GM12891 (cell line): ENCODE data around the gene LZTS3.
"Not testable (repeated sequence)": the region's sequence is repeated elsewhere in the genome, so short reads cannot be mapped to it uniquely, and the experiment has no call there.

ENCODE experiments used
- DNase-seq: peaks from one replicate; pipeline ENCODE4 v3.0.0; 2011; ENCODE audit warnings: low spot score; ENCODE audit not compliant: insufficient read length
- FAIRE-seq: peaks from 2 replicates; lab custom pipeline; 2011; peaks lifted over from hg19 to GRCh38; lab: Jason Lieb, UNC
- PAX5 ChIP-seq: IDR thresholded peaks from 2 replicates; pipeline ENCODE4 v1.6.1; 2011; ENCODE audit warnings: low read length, moderate library complexity, mild to moderate bottlenecking; ENCODE audit not compliant: insufficient read depth, severe bottlenecking
- POLR2A ChIP-seq: IDR thresholded peaks from 2 replicates; pipeline ENCODE4 v1.6.1; 2011; ENCODE audit warnings: low read depth, low read length, control low read depth
- POLR2AphosphoS5 ChIP-seq: IDR thresholded peaks from 2 replicates; pipeline ENCODE4 v1.6.1; 2011; ENCODE audit warnings: low read depth, low read length, control low read depth
- POU2F2 ChIP-seq: IDR thresholded peaks from 2 replicates; pipeline ENCODE4 v1.6.1; 2011; ENCODE audit warnings: low read depth, mild to moderate bottlenecking, control low read depth, low read length, moderate library complexity
- SPI1 ChIP-seq: IDR thresholded peaks from 2 replicates; pipeline ENCODE4 v1.6.1; 2011; ENCODE audit warnings: low read depth, low read length, control low read depth
- TAF1 ChIP-seq: IDR thresholded peaks from 2 replicates; pipeline ENCODE4 v1.6.1; 2011; ENCODE audit warnings: low read depth, low read length, control low read depth

Gene LZTS3

GRCh38 chr20:3123542-3123941 is 49.8 kb downstream of the LZTS3 start:
- DNase-seq (no peak), FAIRE-seq (no peak)
- TF ChIP-seq POU2F2 (no peak), POLR2A (no peak), SPI1 (no peak), POLR2AphosphoS5 (no peak), PAX5 (no peak)

- FAIRE-seq: no peak
Measured at GRCh38 chr20:3121955-3122610, 51.3 kb downstream of the LZTS3 start.

GRCh38 chr20:3121271-3121911 is 52.0 kb downstream of the LZTS3 start:
- TF ChIP-seq PAX5 (no peak), POLR2A (no peak), POLR2AphosphoS5 (no peak), TAF1 (no peak), POU2F2 (no peak), SPI1 (no peak)
- no peak for FAIRE-seq
- DNase-seq: no peak

More at GRCh38 chr20:3121955-3122610, 51.3 kb downstream of the LZTS3 start:
- no peak for DNase-seq
- TF ChIP-seq SPI1 (peak; percentile 56), TAF1 (no peak), POLR2A (no peak)

- FAIRE-seq (no peak), DNase-seq (no peak)
- TF ChIP-seq POLR2AphosphoS5: no peak
- no peak for TF ChIP-seq POLR2A
- TF ChIP-seq POU2F2: no peak
- no peak for TF ChIP-seq TAF1
- TF ChIP-seq PAX5: no peak
- TF ChIP-seq SPI1: no peak
Measured at GRCh38 chr20:3119044-3119443, 54.3 kb downstream of the LZTS3 start.

- not testable (repeated sequence) for DNase-seq
- FAIRE-seq: peak; percentile 54
Measured at GRCh38 chr20:3117839-3118379, 55.4 kb downstream of the LZTS3 start.

GRCh38 chr20:3116341-3116740 is 57.0 kb downstream of the LZTS3 start:
- FAIRE-seq (no peak), DNase-seq (no peak)
- TF ChIP-seq POLR2AphosphoS5: no peak
- no peak for TF ChIP-seq SPI1
- no peak for TF ChIP-seq PAX5
- TF ChIP-seq POLR2A: no peak
- no peak for TF ChIP-seq POU2F2
- TF ChIP-seq TAF1: no peak

GRCh38 chr20:3115190-3116107 is 57.9 kb downstream of the LZTS3 start:
- DNase-seq (peak; percentile 71), FAIRE-seq (no peak)
- no peak for TF ChIP-seq SPI1
- TF ChIP-seq PAX5: no peak
- TF ChIP-seq TAF1: no peak
- no peak for TF ChIP-seq POU2F2
- TF ChIP-seq POLR2AphosphoS5: no peak
- no peak for TF ChIP-seq POLR2A
